Uterus (tissue), 2 donors: ENCODE results near the gene MBD4.

Source experiments
- CTCF ChIP-seq, 4 experiments: fragments of 200-600 bp in 2 of 4; fragments of 450-650 bp in 2 of 4; sonication (generic) in 2 of 4; IDR thresholded peaks; one replicate each; pipeline ENCODE4 v1.5.1; 2016 to 2019; ENCODE audit warnings: antibody characterized with exemption in 4 of 4, mild to moderate bottlenecking in 2 of 4, moderate library complexity in 1 of 4
- POLR2A ChIP-seq, 2 donors: fragments of 450-650 bp; IDR thresholded peaks; one replicate each; pipeline ENCODE4 v1.6.1; 2016; ENCODE audit warnings: antibody characterized with exemption in 2 of 2, mild to moderate bottlenecking in 1 of 2, moderate library complexity in 1 of 2

- TF ChIP-seq POLR2A (IDR thresholded peaks at IDR 0.05) (no peak), CTCF (IDR thresholded peaks at IDR 0.05) (no peak)
Measured at GRCh38 chr3:129422897-129423296, 16.9 kb downstream of the MBD4 start.
